OCI-LY3 (cell line): Measurements from ENCODE around the gene GPX5.

Source experiments
- EZH2phosphoT487 ChIP-seq: fragments of 200-600 bp; shearing (Covaris generic); IDR thresholded peaks from 2 replicates; pipeline ENCODE4 v1.6.1; 2018; ENCODE audit warnings: antibody characterized with exemption, mixed run types, low read depth
- TF ChIP-seq, protein P1 (sequence below): fragments of 200-600, 300-600 bp; sonication (generic); IDR thresholded peaks from 2 replicates; pipeline ENCODE4 v1.5.1; 2014; ENCODE audit warnings: antibody characterized with exemption, low read length, low read depth

GRCh38 chr6:28541996-28542395 lies 16.3 kb downstream of the GPX5 start:
- TF ChIP-seq, protein P1, sequence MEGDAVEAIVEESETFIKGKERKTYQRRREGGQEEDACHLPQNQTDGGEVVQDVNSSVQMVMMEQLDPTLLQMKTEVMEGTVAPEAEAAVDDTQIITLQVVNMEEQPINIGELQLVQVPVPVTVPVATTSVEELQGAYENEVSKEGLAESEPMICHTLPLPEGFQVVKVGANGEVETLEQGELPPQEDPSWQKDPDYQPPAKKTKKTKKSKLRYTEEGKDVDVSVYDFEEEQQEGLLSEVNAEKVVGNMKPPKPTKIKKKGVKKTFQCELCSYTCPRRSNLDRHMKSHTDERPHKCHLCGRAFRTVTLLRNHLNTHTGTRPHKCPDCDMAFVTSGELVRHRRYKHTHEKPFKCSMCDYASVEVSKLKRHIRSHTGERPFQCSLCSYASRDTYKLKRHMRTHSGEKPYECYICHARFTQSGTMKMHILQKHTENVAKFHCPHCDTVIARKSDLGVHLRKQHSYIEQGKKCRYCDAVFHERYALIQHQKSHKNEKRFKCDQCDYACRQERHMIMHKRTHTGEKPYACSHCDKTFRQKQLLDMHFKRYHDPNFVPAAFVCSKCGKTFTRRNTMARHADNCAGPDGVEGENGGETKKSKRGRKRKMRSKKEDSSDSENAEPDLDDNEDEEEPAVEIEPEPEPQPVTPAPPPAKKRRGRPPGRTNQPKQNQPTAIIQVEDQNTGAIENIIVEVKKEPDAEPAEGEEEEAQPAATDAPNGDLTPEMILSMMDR, result no peak
- TF ChIP-seq EZH2phosphoT487, result no peak
